Psoas muscle (tissue), 8 donors: ENCODE results near the gene DTWD2. TPM values are rescaled to one million over a fixed set of nuclear protein-coding genes. Genes with fewer than 3 reads are reported as not detected.
"Not testable (repeated sequence)": the region's sequence is repeated elsewhere in the genome, so short reads cannot be mapped to it uniquely, and the experiment has no call there.

Source experiments
- ATAC-seq, 4 donors: fragments of 200-7000 bp; cut with Tn5 transposase; one replicate each; pipeline ENCODE4 v1.9.1; 2020; ENCODE audit warnings: moderate library complexity in 3 of 4, mild to moderate bottlenecking in 2 of 4
- DNase-seq, 2 donors: peaks; one replicate each; pipeline ENCODE4 v3.0.0-alpha.2; 2020
- H3K27ac ChIP-seq: fragments of 200-600 bp; one replicate; pipeline ENCODE4 v1.8.0; 2022
- H3K27me3 ChIP-seq, 3 donors: fragments of 200-600 bp in 1 of 3; one replicate each; pipeline versions ENCODE4 v1.6.1 to v1.8.0; 2013 to 2022; ENCODE audit warnings: low read length in 2 of 3, mild to moderate bottlenecking in 2 of 3, moderate library complexity in 1 of 3; ENCODE audit not compliant: insufficient read depth in 3 of 3
- H3K36me3 ChIP-seq, 2 donors: fragments of 200-600 bp in 1 of 2; one replicate each; pipeline versions ENCODE4 v1.6.1 to v1.8.0; 2013 to 2022; ENCODE audit warnings: low read depth in 1 of 2, mild to moderate bottlenecking in 1 of 2, moderate library complexity in 1 of 2; ENCODE audit not compliant: insufficient read depth in 1 of 2
- H3K4me1 ChIP-seq: fragments of 200-600 bp; one replicate; pipeline ENCODE4 v1.8.0; 2022
- H3K4me3 ChIP-seq: fragments of 200-600 bp; one replicate; pipeline ENCODE4 v1.8.0; 2022; ENCODE audit warnings: mild to moderate bottlenecking
- H3K9me3 ChIP-seq: fragments of 200-600 bp; one replicate; pipeline ENCODE4 v1.8.0; 2022
- WGBS, 3 donors: extraction: QIAGEN DNeasy Blood & Tissue Kit; methylation state at CpG; one replicate each; pipeline versions ENCODE4 v1.1.6 to v1.1.7; 2013; 5-methylcytosine and 5-hydroxymethylcytosine counted together
- intact Hi-C, 2 donors: fragments of 100-400 bp; cut with DNase I; formaldehyde crosslinking; loops; one replicate each; pipeline versions ENCODE4 v1.11.0 to v1.14.2; 2022
- polyA plus RNA-seq, 3 donors: library from polyadenylated mRNA; stranded (reverse); fragments of 200-250 nt; gene quantifications; one replicate each; pipeline ENCODE4 v1.2.3, GENCODE V29; 2013
- total RNA-seq, 4 donors: library from RNA; stranded (reverse); fragmentation: NEBNext Ultra II Directional in 2 of 4; extraction: Animal tissue kit (Norgen Biotek cat#: 25700) in 2 of 4; gene quantifications; one replicate each; pipeline versions ENCODE4 v1.2.1 to v1.2.4, GENCODE V29; 2021 to 2023
- TF ChIP-seq, protein P1 (sequence below): fragments of 200-600 bp; IDR thresholded peaks from one replicate; pipeline ENCODE4 v1.8.0; 2022; ENCODE audit warnings: antibody characterized with exemption
- donor health status: healthy with polysubstance abuse.
- donor health status: DM: no; HTN: no; CAD: no; lungs with moderate emphysema.
- donor health status: Bipolar disorder and iron deficiency.
- donor health status: healthy.
- donor health status: DM: yes; HTN: yes; CAD: no.
- donor health status: DM: no; HTN: no; CAD: no.
- donor health status: DM: no; HTN: no; CAD: no.
- donor health status: DM: yes; HTN: yes; CAD: no.

The DTWD2 gene
- total and polyA plus RNA-seq, 7 donors, result 1.4 to 9.3 (median 5.5) TPM

DNA sequence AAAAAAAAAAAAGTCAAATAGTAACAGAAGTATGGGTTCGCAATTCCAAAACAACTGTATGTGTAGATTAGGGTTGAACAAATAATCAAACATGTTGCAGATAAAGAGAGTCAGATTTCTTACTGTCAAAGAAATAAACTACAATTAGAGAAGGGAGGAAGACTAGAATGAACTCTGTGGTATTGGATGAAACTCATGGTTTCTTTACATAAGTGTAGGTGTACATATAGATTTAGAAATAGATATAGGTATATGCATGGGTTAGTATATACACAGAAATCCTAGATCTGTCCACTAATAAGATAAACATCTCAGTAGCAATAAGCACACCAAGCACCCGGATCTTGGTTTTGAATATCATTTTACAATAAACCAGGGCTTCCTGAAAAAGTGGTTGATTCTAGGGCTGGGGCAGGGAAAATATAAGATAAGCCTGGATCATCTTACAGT is 21.3 kb downstream of the DTWD2 start:
- intact Hi-C loops, result no loop called here
- H3K4me1 ChIP-seq, result peaks cover 15% of the 10 kb centered on the region
- ATAC-seq (no peak), DNase-seq (no peak)
- no peak overlapping the region for H3K4me3 ChIP-seq
- 76 to 95% (median 81%) methylated on average over 2 of the region's 2 CpGs for WGBS, 3 donors
- H3K9me3 ChIP-seq, result no peaks in the 10 kb centered on the region
- TF ChIP-seq, protein P1, sequence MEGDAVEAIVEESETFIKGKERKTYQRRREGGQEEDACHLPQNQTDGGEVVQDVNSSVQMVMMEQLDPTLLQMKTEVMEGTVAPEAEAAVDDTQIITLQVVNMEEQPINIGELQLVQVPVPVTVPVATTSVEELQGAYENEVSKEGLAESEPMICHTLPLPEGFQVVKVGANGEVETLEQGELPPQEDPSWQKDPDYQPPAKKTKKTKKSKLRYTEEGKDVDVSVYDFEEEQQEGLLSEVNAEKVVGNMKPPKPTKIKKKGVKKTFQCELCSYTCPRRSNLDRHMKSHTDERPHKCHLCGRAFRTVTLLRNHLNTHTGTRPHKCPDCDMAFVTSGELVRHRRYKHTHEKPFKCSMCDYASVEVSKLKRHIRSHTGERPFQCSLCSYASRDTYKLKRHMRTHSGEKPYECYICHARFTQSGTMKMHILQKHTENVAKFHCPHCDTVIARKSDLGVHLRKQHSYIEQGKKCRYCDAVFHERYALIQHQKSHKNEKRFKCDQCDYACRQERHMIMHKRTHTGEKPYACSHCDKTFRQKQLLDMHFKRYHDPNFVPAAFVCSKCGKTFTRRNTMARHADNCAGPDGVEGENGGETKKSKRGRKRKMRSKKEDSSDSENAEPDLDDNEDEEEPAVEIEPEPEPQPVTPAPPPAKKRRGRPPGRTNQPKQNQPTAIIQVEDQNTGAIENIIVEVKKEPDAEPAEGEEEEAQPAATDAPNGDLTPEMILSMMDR, result no peak
- no peak overlapping the region for H3K27ac ChIP-seq
- H3K27me3 ChIP-seq, result no peaks in the 10 kb centered on the region
- H3K36me3 ChIP-seq, result no peaks in the 10 kb centered on the region

DNA sequence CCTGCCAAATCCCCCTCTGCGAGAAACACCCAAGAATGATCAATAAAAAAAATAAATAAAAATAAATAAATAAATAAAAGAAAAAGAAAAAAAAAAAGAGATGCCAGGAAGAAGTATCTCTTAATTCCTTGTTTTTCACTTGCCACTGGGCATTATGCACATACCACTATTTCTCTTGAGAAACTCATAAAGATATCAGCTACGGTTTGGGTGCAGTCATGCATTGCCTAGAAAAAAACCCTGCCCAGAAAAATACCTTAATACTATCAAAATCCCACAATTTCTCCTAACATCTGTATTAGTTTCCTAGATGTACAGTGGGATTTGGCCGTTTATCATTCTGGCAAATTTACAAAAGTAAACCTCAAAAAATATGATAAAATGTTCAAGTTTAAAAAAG is 22.5 kb downstream of the DTWD2 start:
- Histone ChIP-seq H3K4me3 (no peak overlapping the region), H3K27ac (no peak overlapping the region), H3K36me3 (no peaks in the 10 kb centered on the region), H3K9me3 (no peaks in the 10 kb centered on the region), H3K4me1 (peaks cover 15% of the 10 kb centered on the region), H3K27me3 (no peaks in the 10 kb centered on the region)
- TF ChIP-seq, protein P1, result no peak
- intact Hi-C loops, result no loop called here
- 82 to 85% (median 84%) methylated on average over 3 of the region's 3 CpGs for WGBS, 3 donors
- DNase-seq (no peak), ATAC-seq (no peak)

DNA sequence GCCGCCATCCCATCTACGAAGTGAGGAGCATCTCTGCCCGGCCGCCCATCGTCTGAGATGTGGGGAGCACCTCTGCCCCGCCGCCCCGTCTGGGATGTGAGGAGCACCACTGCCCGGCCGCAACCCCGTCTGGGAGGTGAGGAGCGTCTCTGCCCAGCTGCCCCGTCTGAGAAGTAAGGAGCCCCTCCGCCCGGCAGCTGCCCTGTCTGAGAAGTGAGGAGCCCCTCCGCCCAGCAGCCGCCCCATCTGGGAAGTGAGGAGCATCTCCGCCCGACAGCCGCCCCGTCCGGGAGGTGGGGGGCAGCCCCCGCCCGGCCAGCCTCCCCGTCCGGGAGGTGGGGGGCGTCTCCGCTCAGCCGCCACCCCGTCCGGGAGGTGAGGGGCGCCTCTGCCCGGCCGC is 23.4 kb downstream of the DTWD2 start:
- H3K4me1 ChIP-seq, result peaks cover 15% of the 10 kb centered on the region
- DNase-seq, ATAC-seq, H3K9me3 ChIP-seq, H3K36me3 ChIP-seq, intact Hi-C loops, H3K27ac ChIP-seq, H3K4me3 ChIP-seq, H3K27me3 ChIP-seq: not testable (repeated sequence)
- WGBS, 3 donors, result 97 to 99% (median 98%) methylated on average over 28 to 34 of the region's 34 CpGs

DNA sequence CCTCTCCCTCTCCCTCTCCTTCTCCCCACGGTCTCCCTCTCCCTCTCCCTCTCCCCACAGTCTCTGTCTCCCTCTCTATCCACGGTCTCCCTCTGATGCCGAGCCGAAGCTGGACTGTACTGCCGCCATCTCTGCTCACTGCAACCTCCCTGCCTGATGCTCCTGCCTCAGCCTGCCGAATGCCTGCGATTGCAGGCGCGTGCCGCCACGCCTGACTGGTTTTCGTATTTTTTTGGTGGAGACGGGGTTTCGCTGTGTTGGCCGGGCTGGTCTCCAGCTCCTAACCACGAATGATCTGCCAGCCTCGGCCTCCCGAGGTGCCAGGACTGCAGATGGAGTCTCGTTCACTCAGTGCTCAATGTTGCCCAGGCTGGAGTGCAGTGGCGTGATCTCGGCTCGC is 24.0 kb downstream of the DTWD2 start:
- DNase-seq, H3K27me3 ChIP-seq, H3K27ac ChIP-seq, ATAC-seq, intact Hi-C loops, H3K4me3 ChIP-seq, H3K9me3 ChIP-seq, H3K36me3 ChIP-seq: not testable (repeated sequence)
- 92 to 97% (median 92%) methylated on average over 19 to 22 of the region's 22 CpGs for WGBS, 3 donors
- H3K4me1 ChIP-seq, result peaks cover 12% of the 10 kb centered on the region

GRCh38 chr5:118963169-118963568 is 25.2 kb downstream of the DTWD2 start:
- H3K36me3 ChIP-seq, result no peaks in the 10 kb centered on the region
- TF ChIP-seq, protein P1, result no peak
- intact Hi-C loops, result no loop called here
- H3K27ac ChIP-seq, result no peak overlapping the region
- H3K4me1 ChIP-seq, result peaks cover 11% of the 10 kb centered on the region
- peak in 2 of 4 donors; percentile 44 to 61 for ATAC-seq
- H3K9me3 ChIP-seq, result peaks cover 5% of the 10 kb centered on the region
- no peaks in the 10 kb centered on the region for H3K27me3 ChIP-seq
- DNase-seq, result no peak
- no peak overlapping the region for H3K4me3 ChIP-seq

DNA sequence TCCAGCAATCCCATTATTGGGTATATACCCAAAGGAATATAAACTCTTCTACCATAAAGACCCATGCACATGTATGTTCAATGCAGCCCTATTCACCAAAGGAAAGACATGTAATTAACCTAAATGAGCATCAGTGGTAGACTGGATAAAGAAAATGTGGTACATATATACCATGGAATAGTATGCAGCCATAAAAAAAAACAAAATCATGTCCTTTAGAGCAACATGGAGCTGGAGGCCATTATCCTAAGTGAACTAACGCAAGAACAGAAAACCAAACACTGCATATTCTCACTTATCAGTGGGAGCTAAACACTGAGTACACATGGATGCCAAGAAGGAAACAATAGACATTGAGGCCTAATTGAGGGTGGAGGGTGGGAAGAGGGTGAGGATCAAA is 27.8 kb downstream of the DTWD2 start:
- TF ChIP-seq, protein P1, result no peak
- intact Hi-C loops, result no loop called here

More for the DNA sequence above, 27.8 kb downstream of the DTWD2 start:
- 94 to 100% (median 97%) methylated on average over 1 of the region's 1 CpG for WGBS, 3 donors
- Histone ChIP-seq H3K9me3 (peaks cover 5% of the 10 kb centered on the region), H3K36me3 (no peaks in the 10 kb centered on the region), H3K4me3 (no peak overlapping the region), H3K27me3 (no peaks in the 10 kb centered on the region), H3K27ac (no peak overlapping the region), H3K4me1 (peaks cover 11% of the 10 kb centered on the region)
- DNase-seq (no peak), ATAC-seq (no peak)
